HCT116 (cell line): ENCODE data around the gene EML3. TPM values are rescaled to one million over a fixed set of nuclear protein-coding genes. Genes with fewer than 3 reads are reported as not detected.

Experiments used
- ATAC-seq: fragments of 200-7000 bp; cut with Tn5 transposase; 2 replicates; pipeline ENCODE4 v1.9.1; 2020; ENCODE audit warnings: mild to moderate bottlenecking, moderate library complexity
- BruUV-seq: library from RNA; stranded (reverse); fragments of 400-500 nt; replicated peaks from 2 replicates; lab custom pipeline; 2021; lab: Mats Ljungman, UMichigan
- CTCF ChIA-PET: fragments of 300-600 bp; sonication (Branson Sonifier 250); formaldehyde crosslinking; loops from one replicate; lab custom pipeline; 2021; ENCODE audit warnings: antibody characterized with exemption; lab: Charles Lee
- POLR2A ChIA-PET: fragments of 300-600, 350-600 bp; sonication (Branson Sonifier 250); formaldehyde crosslinking; loops from one replicate; lab custom pipeline; 2021; ENCODE audit warnings: antibody characterized with exemption; lab: Charles Lee
- RAD21 ChIA-PET, 2 experiments: fragments of 300-600 bp; sonication (Branson Sonifier 250); formaldehyde crosslinking; loops; one replicate each; lab custom pipeline; 2023; ENCODE audit warnings: low total read pairs in 2 of 2; ENCODE audit not compliant: uncharacterized antibody in 2 of 2, unreplicated experiment in 2 of 2, low non-redundant PET in 1 of 2; lab: Charles Lee
- DNase-seq: peaks from one replicate; pipeline ENCODE4 v3.0.0-alpha.2; 2010; ENCODE audit warnings: low read depth, low spot score
- H2AFZ ChIP-seq: fragments of 200-600 bp; shearing (Covaris generic), sonication (generic); 2 replicates; pipeline ENCODE4 v1.6.1; 2017; ENCODE audit warnings: low read depth, mixed run types, mixed read lengths, antibody characterized with exemption, low read length; ENCODE audit not compliant: poor library complexity, severe bottlenecking
- H3K27ac ChIP-seq: 2 replicates; pipeline ENCODE4 v1.5.1; 2012; ENCODE audit warnings: low read depth, low read length
- H3K27me3 ChIP-seq: fragments of 200-600 bp; sonication (generic); 2 replicates; pipeline ENCODE4 v1.6.1; 2016; ENCODE audit warnings: mixed run types, low read length, mixed read lengths; ENCODE audit not compliant: insufficient read depth
- H3K36me3 ChIP-seq, 2 experiments: fragments of 200-500 bp in 1 of 2; fragments of 200-600 bp in 1 of 2; sonication (Bioruptor generic) in 1 of 2; sonication (generic) in 1 of 2; 2 replicates each; pipeline versions ENCODE4 v1.5.1 to v1.6.1; 2014 to 2016; ENCODE audit warnings: low read length in 2 of 2, inconsistent platforms in 1 of 2, mixed read lengths in 1 of 2, mixed run types in 1 of 2; ENCODE audit not compliant: insufficient read depth in 2 of 2, control insufficient read depth in 1 of 2
- H3K4me1 ChIP-seq, 2 experiments: fragments of 200-600 bp in 1 of 2; sonication (generic) in 1 of 2; 2 replicates each; pipeline versions ENCODE4 v1.5.1 to v1.6.1; 2012 to 2017; ENCODE audit warnings: low read length in 2 of 2, inconsistent platforms in 1 of 2, mild to moderate bottlenecking in 1 of 2, mixed read lengths in 1 of 2, mixed run types in 1 of 2, moderate library complexity in 1 of 2; ENCODE audit not compliant: insufficient read depth in 2 of 2, control insufficient read depth in 1 of 2
- H3K4me2 ChIP-seq: fragments of 200-600 bp; sonication (generic); 2 replicates; pipeline ENCODE4 v1.6.1; 2017; ENCODE audit warnings: mixed run types, low read length, mixed read lengths
- H3K4me3 ChIP-seq, 2 experiments: fragments of 200-600 bp in 1 of 2; sonication (generic) in 1 of 2; replicated peaks in 1 of 2; 2 replicates each; pipeline ENCODE4 v1.5.1; 2011 to 2016; ENCODE audit warnings: low read length in 2 of 2, control low read depth in 1 of 2, low read depth in 1 of 2, mild to moderate bottlenecking in 1 of 2, mixed read lengths in 1 of 2, mixed run types in 1 of 2
- H3K79me2 ChIP-seq: fragments of 200-600 bp; sonication (generic); 2 replicates; pipeline ENCODE4 v1.6.1; 2017; ENCODE audit warnings: mild to moderate bottlenecking, mixed run types, low read length, moderate library complexity, mixed read lengths; ENCODE audit not compliant: insufficient read depth
- H3K9ac ChIP-seq: fragments of 200-600 bp; sonication (generic); 2 replicates; pipeline ENCODE4 v1.6.1; 2016; ENCODE audit warnings: low read length, mixed read lengths
- H3K9me2 ChIP-seq: fragments of 200-600 bp; sonication (generic), shearing (Covaris generic); 2 replicates; pipeline ENCODE4 v1.6.1; 2017; ENCODE audit warnings: mixed run types, mild to moderate bottlenecking, moderate library complexity; ENCODE audit not compliant: insufficient read depth
- H3K9me3 ChIP-seq, 2 experiments: fragments of 200-500 bp in 1 of 2; fragments of 200-600 bp in 1 of 2; sonication (Bioruptor generic) in 1 of 2; sonication (generic) in 1 of 2; 2 replicates each; pipeline ENCODE4 v1.6.1; 2014 to 2017; ENCODE audit warnings: low read length in 2 of 2, mixed read lengths in 2 of 2, inconsistent platforms in 1 of 2, low read depth in 1 of 2, mild to moderate bottlenecking in 1 of 2, mixed run types in 1 of 2, moderate library complexity in 1 of 2; ENCODE audit not compliant: control insufficient read depth in 1 of 2, insufficient read depth in 1 of 2
- H4K20me1 ChIP-seq: fragments of 200-600 bp; sonication (generic), shearing (Covaris generic); 2 replicates; pipeline ENCODE4 v1.6.1; 2017; ENCODE audit warnings: mixed run types, mild to moderate bottlenecking, moderate library complexity; ENCODE audit not compliant: insufficient read depth
- ATF3 ChIP-seq: IDR thresholded peaks from 2 replicates; pipeline ENCODE4 v1.6.1; 2012
- CBX3 ChIP-seq: IDR thresholded peaks from 2 replicates; pipeline ENCODE4 v1.6.1; 2012; ENCODE audit warnings: low read depth
- EGR1 ChIP-seq: IDR thresholded peaks from 2 replicates; pipeline ENCODE4 v1.6.1; 2012; ENCODE audit warnings: low read depth
- ELF1 ChIP-seq: IDR thresholded peaks from 2 replicates; pipeline ENCODE4 v1.6.1; 2012; ENCODE audit warnings: low read depth, borderline replicate concordance
- EZH2 ChIP-seq: fragments of 200-600 bp; sonication (generic); IDR thresholded peaks from 2 replicates; pipeline ENCODE4 v1.6.1; 2017; ENCODE audit warnings: antibody characterized with exemption, mixed run types
- EZH2phosphoT487 ChIP-seq: fragments of 200-600 bp; IDR thresholded peaks from 2 replicates; pipeline ENCODE4 v1.6.1; 2018; ENCODE audit warnings: antibody characterized with exemption, borderline replicate concordance
- JUND ChIP-seq: IDR thresholded peaks from 2 replicates; pipeline ENCODE4 v1.6.1; 2012
- POLR2A ChIP-seq: IDR thresholded peaks from 2 replicates; pipeline ENCODE4 v1.7.0; 2011; ENCODE audit warnings: borderline replicate concordance; ENCODE audit not compliant: insufficient read depth, insufficient read length; ENCODE audit errors: extremely low read depth
- POLR2AphosphoS5 ChIP-seq: IDR thresholded peaks from 2 replicates; pipeline ENCODE4 v1.6.1; 2011; ENCODE audit warnings: mild to moderate bottlenecking, low read depth, low read length, moderate library complexity
- RAD21 ChIP-seq: IDR thresholded peaks from 2 replicates; pipeline ENCODE4 v1.6.1; 2012; ENCODE audit warnings: low read depth, mild to moderate bottlenecking
- REST ChIP-seq: IDR thresholded peaks from 2 replicates; pipeline ENCODE4 v1.6.1; 2012; ENCODE audit warnings: low read depth
- SIN3A ChIP-seq: IDR thresholded peaks from 2 replicates; pipeline ENCODE4 v1.6.1; 2012; ENCODE audit warnings: low read depth
- SRF ChIP-seq: IDR thresholded peaks from 2 replicates; pipeline ENCODE4 v1.6.1; 2012; ENCODE audit warnings: low read depth
- TCF7L2 ChIP-seq: IDR thresholded peaks from 2 replicates; pipeline ENCODE4 v1.7.0; 2011; ENCODE audit warnings: borderline replicate concordance, inconsistent platforms; ENCODE audit not compliant: insufficient read depth, insufficient read length; ENCODE audit errors: extremely low read depth
- YY1 ChIP-seq: IDR thresholded peaks from 2 replicates; pipeline ENCODE4 v1.6.1; 2011; ENCODE audit warnings: low read length, low read depth, moderate library complexity, mild to moderate bottlenecking; ENCODE audit not compliant: insufficient replicate concordance; ENCODE audit errors: extremely low read depth
- ZFX ChIP-seq: fragments of 450-650 bp; IDR thresholded peaks from 2 replicates; pipeline ENCODE4 v1.6.1; 2017
- ZNF274 ChIP-seq: fragments of 200-500 bp; sonication (Bioruptor generic); IDR thresholded peaks from 2 replicates; pipeline ENCODE4 v1.6.1; 2014; ENCODE audit warnings: mild to moderate bottlenecking, low read depth, low read length, inconsistent platforms
- intact Hi-C: fragments of 100-400 bp; cut with micrococcal nuclease; formaldehyde crosslinking; loops from 2 replicates; pipeline ENCODE4 v1.10.0; 2022
- total RNA-seq: library from RNA; stranded (reverse); gene quantifications from one replicate; pipeline ENCODE4 v1.2.1, GENCODE V29; 2021; ENCODE audit not compliant: unreplicated experiment
- TF ChIP-seq, protein P1 (sequence below): IDR thresholded peaks from 2 replicates; pipeline ENCODE4 v1.6.1; 2012
- TF ChIP-seq, protein P2 (sequence below): IDR thresholded peaks from 2 replicates; pipeline ENCODE4 v1.6.1; 2011; ENCODE audit warnings: mild to moderate bottlenecking, low read length, moderate library complexity; ENCODE audit not compliant: insufficient replicate concordance; ENCODE audit errors: extremely low read depth

EML3 gene
- total RNA-seq, 1 experiment from 2014 or later = 124 TPM

DNA sequence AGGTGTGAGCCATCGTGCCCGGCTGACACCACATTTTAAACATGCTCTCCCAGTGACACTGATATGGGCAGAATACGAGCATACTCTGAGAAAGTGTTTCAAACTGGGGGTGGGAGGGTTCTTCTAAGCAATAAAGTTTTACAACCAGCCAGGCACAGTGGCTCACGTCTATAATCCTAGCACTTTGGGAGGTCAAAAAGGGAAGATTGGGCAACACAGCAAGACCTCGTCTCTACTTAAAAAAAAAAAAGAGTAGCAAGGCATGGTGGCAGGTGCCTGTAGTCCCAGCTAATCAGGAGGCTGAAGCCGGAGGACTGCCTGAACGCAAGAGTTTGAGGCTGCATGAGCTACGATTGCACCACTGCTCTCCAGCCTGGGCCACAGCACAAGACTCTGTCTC is 31.6 kb upstream of the EML3 start:
- intact Hi-C loops = no loop called here
- Histone ChIP-seq H3K79me2 (peaks cover 67% of the 10 kb centered on the region), H2AFZ (no peak overlapping the region), H3K9me3 (no peaks in the 10 kb centered on the region), H3K4me2 (no peak overlapping the region), H3K9ac (no peak overlapping the region), H3K4me3 (no peak overlapping the region), H3K9me2 (no peaks in the 10 kb centered on the region), H3K36me3 (peaks cover 11 to 19% of the 10 kb centered on the region in 2 experiments; a peak in 3 of 4 replicates), H3K27ac (no peak overlapping the region), H4K20me1 (no peaks in the 10 kb centered on the region), H3K4me1 (peaks cover 5 to 15% of the 10 kb centered on the region in 2 experiments; a peak in 3 of 4 replicates), H3K27me3 (no peaks in the 10 kb centered on the region)
- ChIA-PET CTCF (no interaction called here), POLR2A (interaction anchor here (1.6 to 14.1 kb wide), 2 partner anchors 21 to 27 kb away, joined by 5 to 195 read pairs; partner anchors contain the start of genes C11orf98, CSKMT, LBHD1 and UQCC3), RAD21 (no interaction called here)
- DNase-seq (no peak), ATAC-seq (no peak)
- BruUV-seq = no TSS peak
- TF ChIP-seq SIN3A = no peak
- no peak for TF ChIP-seq JUND
- TF ChIP-seq EZH2 = no peak
- TF ChIP-seq TCF7L2 = no peak
- TF ChIP-seq SRF = no peak
- TF ChIP-seq RAD21 = no peak
- TF ChIP-seq ELF1 = no peak
- no peak for TF ChIP-seq EZH2phosphoT487
- no peak for TF ChIP-seq YY1
- TF ChIP-seq, protein P1, sequence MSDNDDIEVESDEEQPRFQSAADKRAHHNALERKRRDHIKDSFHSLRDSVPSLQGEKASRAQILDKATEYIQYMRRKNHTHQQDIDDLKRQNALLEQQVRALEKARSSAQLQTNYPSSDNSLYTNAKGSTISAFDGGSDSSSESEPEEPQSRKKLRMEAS = no peak
- no peak for TF ChIP-seq ZFX
- TF ChIP-seq, protein P2, sequence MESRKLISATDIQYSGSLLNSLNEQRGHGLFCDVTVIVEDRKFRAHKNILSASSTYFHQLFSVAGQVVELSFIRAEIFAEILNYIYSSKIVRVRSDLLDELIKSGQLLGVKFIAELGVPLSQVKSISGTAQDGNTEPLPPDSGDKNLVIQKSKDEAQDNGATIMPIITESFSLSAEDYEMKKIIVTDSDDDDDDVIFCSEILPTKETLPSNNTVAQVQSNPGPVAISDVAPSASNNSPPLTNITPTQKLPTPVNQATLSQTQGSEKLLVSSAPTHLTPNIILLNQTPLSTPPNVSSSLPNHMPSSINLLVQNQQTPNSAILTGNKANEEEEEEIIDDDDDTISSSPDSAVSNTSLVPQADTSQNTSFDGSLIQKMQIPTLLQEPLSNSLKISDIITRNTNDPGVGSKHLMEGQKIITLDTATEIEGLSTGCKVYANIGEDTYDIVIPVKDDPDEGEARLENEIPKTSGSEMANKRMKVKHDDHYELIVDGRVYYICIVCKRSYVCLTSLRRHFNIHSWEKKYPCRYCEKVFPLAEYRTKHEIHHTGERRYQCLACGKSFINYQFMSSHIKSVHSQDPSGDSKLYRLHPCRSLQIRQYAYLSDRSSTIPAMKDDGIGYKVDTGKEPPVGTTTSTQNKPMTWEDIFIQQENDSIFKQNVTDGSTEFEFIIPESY = no peak
- no peak for TF ChIP-seq CBX3
- TF ChIP-seq EGR1 = no peak
- TF ChIP-seq ZNF274 = no peak
- no peak for TF ChIP-seq POLR2A
- no peak for TF ChIP-seq REST
- TF ChIP-seq ATF3 = no peak
- no peak for TF ChIP-seq POLR2AphosphoS5
